Mesenteric fat pad (tissue), 1 donor: ENCODE measurements around the gene DLG1. TPM values are rescaled to one million over a fixed set of nuclear protein-coding genes. Genes with fewer than 3 reads are reported as not detected.

Experiments
- DNase-seq: peaks from one replicate; pipeline ENCODE4 v3.0.0-alpha.2; 2020; ENCODE audit warnings: low spot score
- microRNA-seq: library from miRNA; unstranded; fragments of <30 nt; microRNA quantifications from one replicate; pipeline ENCODE4 v1.2.0, GENCODE V29; 2020; ENCODE audit warnings: borderline number of aligned reads
- total RNA-seq: library from RNA; stranded (reverse); fragmentation: NEBNext Ultra II Directional; extraction: Animal tissue kit (Norgen Biotek cat#: 25700); gene quantifications from one replicate; pipeline ENCODE4 v1.2.1, GENCODE V29; 2021
- donor health status: DM: yes; HTN: yes; CAD: no.

The DLG1 gene
- total RNA-seq, 1 donor from 2014 or later = 68.5 TPM

DNA sequence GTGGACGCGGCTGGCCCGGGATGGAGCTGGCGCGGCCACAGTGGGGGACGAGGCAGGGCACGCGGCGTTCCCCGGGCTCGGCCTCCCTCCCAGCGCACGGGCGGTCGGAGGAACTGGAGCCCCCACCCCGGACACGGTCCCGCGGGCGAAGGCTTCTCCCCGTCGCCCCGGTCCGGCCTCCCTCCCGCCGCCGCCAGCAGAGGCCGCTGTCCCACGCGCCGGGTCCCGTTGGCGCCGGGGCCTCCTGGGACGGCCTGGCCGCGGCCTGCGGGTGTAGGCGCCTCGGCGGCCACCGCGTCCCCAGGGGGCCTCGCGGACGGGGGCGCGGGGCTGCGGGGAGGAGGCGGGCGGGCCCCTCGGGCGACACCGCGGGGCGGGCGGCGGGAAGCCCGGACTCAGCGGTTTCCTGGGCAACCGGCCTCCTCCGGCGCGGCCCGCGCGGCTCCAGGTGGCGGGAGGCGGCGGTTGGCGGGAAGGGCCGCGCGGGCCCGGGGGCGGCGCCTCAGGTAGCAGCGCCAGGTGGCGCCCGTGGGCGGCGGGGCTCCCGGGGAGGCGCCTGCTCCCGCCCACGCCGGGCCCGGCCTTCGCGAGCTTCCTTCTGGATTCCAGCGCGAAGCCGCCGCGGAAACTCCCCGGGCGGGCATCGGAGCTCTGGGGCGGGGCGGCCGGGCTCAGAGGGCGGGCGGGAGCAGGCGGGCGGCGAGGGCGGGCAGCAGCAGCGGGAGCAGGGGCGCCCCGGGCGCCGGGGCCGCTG, 295.5 kb downstream of the DLG1 start:
- DNase-seq = peak; percentile 94

DNA sequence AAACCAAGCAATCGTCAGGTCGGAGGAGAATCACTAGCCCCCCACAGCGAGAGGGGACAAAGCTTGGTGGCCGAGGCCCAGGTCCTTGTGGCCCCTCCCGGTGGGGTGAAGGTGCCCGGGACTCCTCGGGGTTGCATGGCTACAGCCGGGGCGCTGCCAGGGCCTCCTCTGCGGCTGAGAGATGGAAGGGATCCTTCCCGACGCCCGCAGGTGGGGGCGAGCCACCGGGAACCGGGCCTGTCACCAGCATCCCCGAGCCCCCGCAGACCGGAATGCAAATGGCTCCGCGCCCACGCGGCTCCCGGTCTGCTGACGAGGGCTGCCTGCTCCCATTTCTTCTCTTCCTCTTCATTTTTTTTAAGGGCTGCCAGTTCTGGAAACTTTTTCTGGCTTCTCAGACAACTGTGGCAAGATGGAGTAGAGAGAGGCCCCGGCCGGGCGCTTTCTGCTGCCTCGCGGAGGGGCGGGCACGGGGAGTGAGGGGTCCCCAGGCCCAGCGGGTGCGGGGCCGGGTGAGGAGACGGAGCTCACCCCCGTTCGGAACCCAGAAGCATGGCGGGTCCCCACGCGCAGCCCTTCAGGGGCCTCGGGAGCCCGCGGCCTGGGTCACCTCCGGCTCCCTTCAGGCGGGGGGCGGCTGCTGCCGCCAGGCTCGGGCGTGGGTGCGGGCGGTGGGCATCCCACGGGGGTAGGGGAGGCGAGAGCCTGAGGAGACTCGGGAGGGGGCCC, 296.3 kb downstream of the DLG1 start:
- no peak for DNase-seq

DNA sequence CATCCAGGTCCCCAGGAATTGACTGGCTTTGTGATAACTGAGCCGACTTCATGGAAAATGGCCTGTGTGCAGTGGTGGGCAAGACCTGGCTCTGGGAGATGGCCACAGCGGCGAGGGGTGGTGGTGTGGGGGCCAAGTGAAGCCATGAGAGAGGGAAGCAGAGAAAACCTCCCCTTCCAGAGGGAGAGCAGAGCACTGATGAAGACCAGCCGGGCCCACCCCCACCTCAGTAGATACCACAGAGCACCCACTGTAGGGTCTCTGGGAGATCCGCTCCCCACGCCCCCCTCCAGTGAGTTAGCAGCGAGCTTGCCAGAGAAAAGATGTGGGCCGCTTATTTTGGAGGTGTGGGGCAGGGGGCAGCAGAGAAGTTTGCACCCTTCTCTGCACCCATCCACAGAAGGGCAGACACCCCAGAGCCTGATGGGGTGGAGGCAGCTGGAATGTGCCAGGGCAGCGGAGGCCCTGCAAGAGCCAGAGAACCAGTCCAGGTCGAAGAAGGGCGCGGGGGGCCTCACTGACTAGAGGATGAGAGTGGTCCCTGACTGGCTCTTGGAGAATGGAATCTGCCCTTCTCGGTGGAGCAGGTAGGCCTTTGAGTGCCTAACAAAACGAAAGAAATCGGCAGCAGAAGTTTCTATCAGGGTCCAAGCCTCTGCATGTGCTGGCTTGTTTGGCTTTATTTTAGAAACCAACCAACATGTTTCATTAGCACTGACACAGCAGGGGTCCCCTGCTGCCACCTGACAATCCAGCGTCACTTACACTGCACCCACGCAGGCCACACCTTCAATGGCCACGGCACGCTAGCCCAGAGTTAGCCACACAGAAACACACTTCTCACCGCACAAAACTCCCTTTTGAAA, 297.1 kb downstream of the DLG1 start:
- no peak for DNase-seq

DNA sequence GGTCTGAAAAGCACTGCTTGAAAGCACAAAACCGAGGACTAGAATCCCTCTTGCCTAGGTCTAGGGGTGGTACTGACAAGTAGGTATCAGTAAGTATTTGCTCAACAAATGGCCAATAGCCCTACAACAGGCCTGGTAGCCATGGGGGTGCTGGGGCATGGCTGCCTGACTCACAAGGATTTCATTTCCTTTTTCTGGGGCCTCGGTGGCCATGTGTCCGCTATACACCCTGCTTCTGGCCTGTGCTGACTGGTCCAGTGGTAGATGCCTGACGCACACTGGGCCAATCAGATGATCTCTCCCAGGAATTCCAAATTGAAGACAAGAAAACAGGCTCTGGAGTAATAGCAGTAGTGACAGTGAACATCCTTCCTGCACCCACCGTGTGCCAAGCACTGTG, 298.2 kb downstream of the DLG1 start:
- DNase-seq = no peak

DNA sequence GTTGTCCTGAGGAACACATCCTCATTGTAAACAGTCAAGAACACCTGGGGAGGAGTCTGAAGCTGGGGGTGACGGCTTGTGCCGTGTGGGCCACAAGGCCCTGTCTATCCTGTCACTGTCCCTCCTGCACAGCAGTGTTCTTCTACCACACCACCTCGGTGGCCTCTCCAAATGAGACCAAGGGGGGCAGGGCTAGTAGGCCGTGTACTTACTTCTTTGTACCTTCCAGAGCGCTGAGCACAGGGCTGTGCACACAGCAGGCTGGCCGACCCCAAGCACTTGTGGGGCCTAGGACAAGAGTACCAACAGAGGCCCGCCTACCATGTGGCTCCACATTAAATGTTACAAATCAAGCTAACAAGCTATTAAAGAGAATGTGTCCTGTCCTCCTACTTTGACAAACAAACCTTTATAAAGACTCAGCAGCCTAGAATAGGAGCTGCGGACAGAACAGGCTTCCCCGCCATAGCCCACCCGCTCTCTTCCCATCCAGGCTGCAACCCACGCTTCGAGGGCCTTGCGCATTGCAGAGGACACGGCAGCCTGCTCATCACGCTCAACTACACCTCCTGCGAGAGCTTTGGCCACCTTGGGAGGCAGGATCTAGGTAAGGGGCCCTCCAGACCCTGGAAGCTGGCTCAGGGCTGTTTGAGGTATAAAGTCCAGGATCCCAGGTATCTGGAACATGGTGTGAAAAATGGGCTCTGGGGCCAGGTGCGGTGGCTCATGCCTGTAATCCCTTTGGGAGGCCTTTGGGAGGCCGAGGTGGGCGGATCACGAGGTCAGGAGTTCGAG, 299.2 kb downstream of the DLG1 start:
- DNase-seq = no peak

DNA sequence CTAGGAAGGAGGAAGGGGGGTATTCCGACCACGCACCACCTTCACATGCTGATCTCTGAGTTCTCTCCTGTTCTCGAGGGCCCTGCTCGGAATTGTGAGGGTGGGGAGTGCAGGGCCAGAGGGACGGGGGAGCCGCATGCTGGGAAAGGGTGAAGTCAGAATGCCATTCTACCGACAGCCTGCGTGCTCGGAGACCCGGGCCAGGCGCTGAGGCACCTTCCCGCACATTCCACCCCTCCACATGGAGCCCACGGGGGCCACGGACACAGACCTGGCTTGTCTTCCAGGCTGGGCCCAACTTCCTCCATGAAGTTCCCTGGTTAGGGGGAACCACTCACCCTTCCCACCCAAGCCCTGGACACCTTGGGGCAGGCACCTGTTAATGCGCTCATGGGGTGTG, 301.1 kb downstream of the DLG1 start:
- no peak for DNase-seq

DNA sequence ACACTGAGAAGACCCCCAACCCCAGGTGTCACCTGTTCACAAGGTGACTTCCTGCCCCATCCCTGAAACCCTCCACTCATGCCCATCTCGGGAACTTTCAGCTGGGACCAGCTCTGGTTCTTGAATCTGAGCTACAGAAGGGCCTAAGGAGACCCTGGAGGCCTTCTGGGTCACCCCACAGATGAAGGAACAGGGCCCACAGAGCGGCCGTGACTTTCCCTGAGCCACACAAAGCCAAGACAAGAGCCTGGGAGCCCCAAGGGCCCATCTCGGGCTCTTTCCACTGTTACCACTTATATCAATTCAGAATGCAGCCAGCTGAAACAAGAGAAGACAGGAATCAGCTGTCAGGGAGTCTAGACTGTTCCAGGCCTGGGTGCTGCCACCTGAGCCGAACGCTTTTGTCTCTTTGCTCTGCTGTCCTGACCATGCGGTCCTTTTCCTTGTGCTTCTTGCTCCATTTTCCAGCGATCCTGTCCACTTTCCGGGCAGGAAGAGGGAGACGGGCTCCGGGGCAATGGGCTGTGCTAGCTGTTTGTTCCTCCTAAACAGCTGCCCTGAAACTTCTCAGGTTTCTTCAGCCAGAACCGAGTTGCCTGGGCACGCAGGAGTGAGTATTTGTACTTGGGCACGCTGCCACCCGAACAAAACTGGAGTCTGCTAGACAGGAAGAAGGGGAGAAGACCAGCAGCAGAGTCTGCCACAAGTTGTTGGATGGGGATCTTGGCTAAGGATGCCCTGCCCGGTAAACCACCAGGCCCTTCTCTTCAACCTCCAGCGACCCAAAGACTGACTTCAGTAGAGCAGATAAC, 301.8 kb downstream of the DLG1 start:
- DNase-seq = no peak

DNA sequence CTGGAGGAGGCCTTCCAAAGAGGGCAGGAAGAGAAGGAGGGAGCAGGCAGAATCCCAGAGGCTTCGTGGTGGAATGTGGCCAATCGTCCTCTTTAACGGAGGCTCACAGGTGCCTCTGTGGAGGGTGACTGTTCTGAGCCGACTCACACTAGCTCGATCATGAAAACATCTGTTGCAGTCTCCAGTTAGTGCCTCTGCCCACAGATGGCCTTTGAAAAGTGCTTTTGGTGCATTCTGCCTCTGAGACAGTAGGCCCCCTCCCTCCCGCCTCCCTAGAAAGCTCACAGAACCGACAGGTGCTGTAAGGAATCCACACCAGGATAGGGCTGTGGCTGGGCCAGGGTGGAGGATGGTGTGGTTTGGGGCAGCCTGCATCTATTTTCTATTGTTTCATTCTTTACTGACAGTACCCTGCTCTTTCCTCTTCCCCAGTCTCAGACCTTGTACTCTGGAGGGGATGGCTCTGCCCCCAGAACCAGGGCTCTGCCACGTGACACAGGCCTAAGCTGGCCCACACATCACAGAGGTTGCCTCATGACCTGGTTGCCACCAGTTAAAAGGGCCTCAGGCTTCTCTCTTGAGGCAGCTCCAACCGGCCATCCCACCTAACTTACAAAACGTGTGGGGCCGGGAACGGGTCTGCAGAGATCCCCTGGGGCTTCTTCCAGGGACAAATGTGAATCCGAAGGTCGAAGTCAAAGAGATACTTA, 302.6 kb downstream of the DLG1 start:
- no peak for DNase-seq

DNA sequence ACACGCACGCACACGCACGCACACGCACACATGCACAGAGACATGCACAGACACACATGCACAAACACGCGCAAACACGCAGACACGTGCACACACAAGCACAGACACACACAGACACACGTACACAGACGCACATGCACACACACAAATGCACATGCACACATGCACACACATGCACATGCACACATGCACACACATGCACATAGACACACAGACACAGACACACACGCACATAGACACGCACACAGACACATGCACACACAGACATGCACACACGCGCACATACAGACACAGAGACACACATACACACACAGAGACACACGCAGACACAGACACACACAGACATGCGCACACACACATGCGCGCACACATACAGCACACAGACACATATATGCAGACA, 303.4 kb downstream of the DLG1 start:
- no peak for DNase-seq

DNA sequence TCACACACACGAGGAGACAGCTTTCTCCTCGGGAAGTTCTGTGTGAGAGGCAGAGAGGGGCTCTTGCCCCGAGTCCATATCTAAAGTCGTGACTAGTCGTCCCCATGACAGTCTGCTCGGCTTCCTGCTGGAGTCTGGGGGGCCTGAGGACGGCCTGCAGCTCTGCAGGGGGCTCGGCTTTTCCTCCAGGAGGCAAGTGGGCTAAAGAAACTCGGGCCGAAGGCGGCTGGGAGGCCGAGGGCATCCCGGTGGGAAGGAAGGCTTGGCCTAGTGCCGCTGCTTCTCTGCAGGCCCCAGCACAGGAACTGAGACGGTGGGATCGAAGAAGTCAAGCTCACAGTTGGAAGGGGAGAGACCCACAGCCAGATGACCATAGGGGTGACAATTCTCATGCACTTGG, 304.4 kb downstream of the DLG1 start:
- DNase-seq = no peak

Small RNAs within 50 kb of the gene (microRNA-seq; reads per million reads assigned to microRNA genes)
- not detected for gene MIR4797
